NT2/D1 (cell line): ENCODE results near the gene MACF1.

Experiments used
- SUZ12 ChIP-seq: IDR thresholded peaks from 2 replicates; pipeline ENCODE4 v1.6.1; 2011; ENCODE audit not compliant: insufficient read length, insufficient read depth; ENCODE audit errors: extremely low read depth
- YY1 ChIP-seq: IDR thresholded peaks from 2 replicates; pipeline ENCODE4 v1.6.1; 2011; ENCODE audit not compliant: insufficient read length, insufficient read depth

- TF ChIP-seq SUZ12, result no peak
- no peak for TF ChIP-seq YY1
Observed at GRCh38 chr1:39187275-39188046, 17.0 kb upstream of the MACF1 start.
